KMS-11 (cell line): ENCODE data around the gene TSPOAP1.

ENCODE experiments used
- H2AFZ ChIP-seq: fragments of 200-600 bp; sonication (generic); 2 replicates; pipeline ENCODE4 v1.6.1; 2016; ENCODE audit warnings: antibody characterized with exemption, mixed run types, low read depth
- H3K27ac ChIP-seq: fragments of 200-600 bp; sonication (generic); 2 replicates; pipeline ENCODE4 v1.6.1; 2016; ENCODE audit warnings: mild to moderate bottlenecking, mixed run types
- H3K27me3 ChIP-seq: fragments of 200-600 bp; sonication (generic); 2 replicates; pipeline ENCODE4 v1.6.1; 2017; ENCODE audit warnings: mild to moderate bottlenecking, low read depth, mixed run types, moderate library complexity; ENCODE audit not compliant: insufficient read depth
- H3K36me3 ChIP-seq: fragments of 200-600 bp; sonication (generic); 2 replicates; pipeline ENCODE4 v1.6.1; 2017; ENCODE audit warnings: mild to moderate bottlenecking, mixed run types; ENCODE audit not compliant: insufficient read depth
- H3K4me1 ChIP-seq: fragments of 200-600 bp; sonication (generic); 2 replicates; pipeline ENCODE4 v1.6.1; 2016; ENCODE audit warnings: mild to moderate bottlenecking, low read depth, mixed run types; ENCODE audit not compliant: poor library complexity, severe bottlenecking
- H3K4me2 ChIP-seq: fragments of 200-600 bp; sonication (generic); 2 replicates; pipeline ENCODE4 v1.7.0; 2016; ENCODE audit warnings: mild to moderate bottlenecking, mixed run types
- H3K4me3 ChIP-seq: fragments of 200-600 bp; sonication (generic); IDR thresholded peaks from 2 replicates; pipeline ENCODE4 v1.6.1; 2017; ENCODE audit warnings: low read depth, low read length, mixed read lengths; ENCODE audit not compliant: insufficient read depth
- H3K79me2 ChIP-seq: fragments of 200-600 bp; sonication (generic); 2 replicates; pipeline ENCODE4 v1.6.1; 2016; ENCODE audit warnings: low read depth, mixed run types; ENCODE audit not compliant: insufficient read depth
- H3K9ac ChIP-seq: fragments of 200-600 bp; sonication (generic); 2 replicates; pipeline ENCODE4 v1.6.1; 2016; ENCODE audit warnings: mild to moderate bottlenecking, mixed run types
- H4K20me1 ChIP-seq: fragments of 200-600 bp; sonication (generic); 2 replicates; pipeline ENCODE4 v1.6.1; 2016; ENCODE audit warnings: mild to moderate bottlenecking, mixed run types; ENCODE audit not compliant: insufficient read depth
- CTCF ChIP-seq: fragments of 200-600 bp; sonication (generic); conservative IDR thresholded peaks from 2 replicates; pipeline ENCODE4 v1.6.1; 2017; ENCODE audit warnings: low read depth, mild to moderate bottlenecking, antibody characterized with exemption, low read length, moderate library complexity, mixed read lengths

Gene TSPOAP1

GRCh38 chr17:58334661-58335060, 6.1 kb upstream of the TSPOAP1 start:
- peaks cover 88% of the 10 kb centered on the region for H3K79me2 ChIP-seq
- no peak overlapping the region for H3K4me3 ChIP-seq
- no peak overlapping the region for H2AFZ ChIP-seq

GRCh38 chr17:58334256-58334655, 5.7 kb upstream of the TSPOAP1 start:
- Histone ChIP-seq H3K4me3 (no peak overlapping the region), H3K9ac (peak overlapping the region; percentile 100; the same call in 1 of the 2 replicates), H2AFZ (no peak overlapping the region), H3K79me2 (peaks cover 84% of the 10 kb centered on the region), H4K20me1 (peaks cover 7% of the 10 kb centered on the region; the same call in 1 of the 2 replicates), H3K27me3 (no peaks in the 10 kb centered on the region), H3K4me1 (peaks cover 60% of the 10 kb centered on the region), H3K36me3 (peaks cover 11% of the 10 kb centered on the region; the same call in 1 of the 2 replicates), H3K27ac (peak overlapping the region; percentile 96), H3K4me2 (peak overlapping the region; percentile 95)
- no peak for TF ChIP-seq CTCF

More at GRCh38 chr17:58334661-58335060, 6.1 kb upstream of the TSPOAP1 start:
- no peak for TF ChIP-seq CTCF
- Histone ChIP-seq H3K9ac (peak overlapping the region; percentile 100; the same call in 1 of the 2 replicates), H3K4me1 (peaks cover 60% of the 10 kb centered on the region), H3K27me3 (no peaks in the 10 kb centered on the region), H3K4me2 (peak overlapping the region; percentile 95), H3K27ac (peak overlapping the region; percentile 96), H3K36me3 (peaks cover 11% of the 10 kb centered on the region; the same call in 1 of the 2 replicates), H4K20me1 (peaks cover 7% of the 10 kb centered on the region; the same call in 1 of the 2 replicates)

- H3K4me3 ChIP-seq, result no peak overlapping the region
- H3K9ac ChIP-seq, result peak overlapping the region; percentile 100
- peak overlapping the region; percentile 96 for H3K27ac ChIP-seq
- peaks cover 79% of the 10 kb centered on the region for H3K79me2 ChIP-seq
- TF ChIP-seq CTCF, result no peak
- H3K36me3 ChIP-seq, result peaks cover 11% of the 10 kb centered on the region; the same call in 1 of the 2 replicates
- no peaks in the 10 kb centered on the region for H3K27me3 ChIP-seq
- no peak overlapping the region for H2AFZ ChIP-seq
- peaks cover 60% of the 10 kb centered on the region for H3K4me1 ChIP-seq
- peak overlapping the region; percentile 95 for H3K4me2 ChIP-seq
- H4K20me1 ChIP-seq, result peaks cover 7% of the 10 kb centered on the region; the same call in 1 of the 2 replicates
Measured at GRCh38 chr17:58333736-58334207, 5.2 kb upstream of the TSPOAP1 start.

GRCh38 chr17:58332778-58333735, 4.5 kb upstream of the TSPOAP1 start:
- Histone ChIP-seq H3K27me3 (no peaks in the 10 kb centered on the region), H2AFZ (no peak overlapping the region), H3K36me3 (peaks cover 11% of the 10 kb centered on the region; the same call in 1 of the 2 replicates), H3K9ac (peak overlapping the region; percentile 100), H3K4me2 (peak overlapping the region; percentile 95), H3K27ac (peak overlapping the region; percentile 96), H3K4me3 (no peak overlapping the region), H3K4me1 (peaks cover 62% of the 10 kb centered on the region), H4K20me1 (peaks cover 7% of the 10 kb centered on the region; the same call in 1 of the 2 replicates), H3K79me2 (peaks cover 72% of the 10 kb centered on the region)
- no peak for TF ChIP-seq CTCF
